K562 (cell line): Measurements from ENCODE around the gene ABHD18. TPM values are rescaled to one million over a fixed set of nuclear protein-coding genes. Genes with fewer than 3 reads are reported as not detected.
"Not testable (repeated sequence)": the region's sequence is repeated elsewhere in the genome, so short reads cannot be mapped to it uniquely, and the experiment has no call there.

Source experiments
- ATAC-seq: fragments of 200-7000 bp; cut with Tn5 transposase; 3 replicates; pipeline ENCODE4 v1.9.1; 2020; ENCODE audit warnings: moderate library complexity
- BruUV-seq: library from RNA; stranded (reverse); fragments of 400-500 nt; replicated peaks from 2 replicates; lab custom pipeline; 2021; lab: Mats Ljungman, UMichigan
- CTCF ChIA-PET: fragments of 300-600 bp; formaldehyde crosslinking; extraction: SDS; loops from one replicate; lab custom pipeline; 2021; ENCODE audit warnings: low intra/inter-chr PET ratio; lab: Yijun Ruan, JAX
- POLR2A ChIA-PET: fragments of 300-600, 350-650 bp; sonication (Branson Sonifier 250); formaldehyde crosslinking; extraction: SDS; loops from one replicate; lab custom pipeline; 2021; ENCODE audit warnings: antibody characterized with exemption, inconsistent platforms; lab: Yijun Ruan, JAX
- DNase-seq, 4 experiments: peaks; one replicate each; pipeline versions ENCODE4 v3.0.0 to v3.0.0-alpha.2; 2011 to 2018; ENCODE audit warnings: low spot score in 3 of 4, mixed read lengths in 3 of 4; ENCODE audit errors: extremely low read depth in 1 of 4
- FAIRE-seq: peaks from 2 replicates; lab custom pipeline; 2011; peaks lifted over from hg19 to GRCh38; lab: Jason Lieb, UNC
- H2AFZ ChIP-seq: 2 replicates; pipeline ENCODE4 v1.6.0; 2011; ENCODE audit warnings: low read depth, low read length, control low read depth, inconsistent platforms
- H3K27ac ChIP-seq: fragments of 200-600 bp; 3 replicates; pipeline ENCODE4 v1.8.0; 2011; ENCODE audit warnings: low read depth, mild to moderate bottlenecking, control low read depth, inconsistent platforms, low read length, moderate library complexity, mixed read lengths; ENCODE audit errors: extremely low read depth
- H3K27me3 ChIP-seq, 2 experiments: fragments of 300-600 bp in 1 of 2; 2 replicates in 1 of 2; 3 replicates in 1 of 2; pipeline versions ENCODE4 v1.6.0 to v1.8.0; 2011; ENCODE audit warnings: inconsistent platforms in 2 of 2, low read length in 2 of 2, mild to moderate bottlenecking in 1 of 2, mixed read lengths in 1 of 2, moderate library complexity in 1 of 2; ENCODE audit not compliant: control insufficient read depth in 2 of 2, insufficient read depth in 2 of 2
- H3K36me3 ChIP-seq: fragments of 300-600 bp; 3 replicates; pipeline ENCODE4 v1.8.0; 2011; ENCODE audit warnings: mild to moderate bottlenecking, low read length, inconsistent platforms; ENCODE audit not compliant: control insufficient read depth, insufficient read depth
- H3K4me1 ChIP-seq, 2 experiments: fragments of 200-600 bp in 1 of 2; replicated peaks in 1 of 2; 2 replicates in 1 of 2; 3 replicates in 1 of 2; pipeline versions ENCODE4 v1.5.1 to v1.8.0; 2011; ENCODE audit warnings: inconsistent platforms in 2 of 2, low read length in 2 of 2, mild to moderate bottlenecking in 1 of 2, mixed read lengths in 1 of 2, moderate library complexity in 1 of 2; ENCODE audit not compliant: control insufficient read depth in 2 of 2, insufficient read depth in 2 of 2
- H3K4me2 ChIP-seq: 2 replicates; pipeline ENCODE4 v1.6.1; 2011; ENCODE audit warnings: low read length, control low read depth, inconsistent platforms, mixed read lengths; ENCODE audit not compliant: insufficient read depth
- H3K4me3 ChIP-seq: fragments of 200-600 bp; sonication (generic), shearing (Covaris generic); 2 replicates; pipeline ENCODE4 v1.5.1; 2016; ENCODE audit warnings: control low read depth, inconsistent platforms
- H3K79me2 ChIP-seq: fragments of 200-600 bp; 3 replicates; pipeline ENCODE4 v1.8.0; 2011; ENCODE audit warnings: low read length, inconsistent platforms; ENCODE audit not compliant: control insufficient read depth, insufficient read depth
- H3K9ac ChIP-seq, 2 experiments: 2 replicates each; pipeline versions ENCODE4 v1.6.0 to v1.6.1; 2011; ENCODE audit warnings: low read depth in 2 of 2, low read length in 2 of 2, control low read depth in 1 of 2, inconsistent platforms in 1 of 2, mild to moderate bottlenecking in 1 of 2, mixed read lengths in 1 of 2; ENCODE audit not compliant: insufficient read depth in 1 of 2
- H3K9me1 ChIP-seq: one replicate; pipeline ENCODE4 v1.6.0; 2011; ENCODE audit warnings: inconsistent platforms, mild to moderate bottlenecking, low read length, moderate library complexity; ENCODE audit not compliant: control insufficient read depth, insufficient read depth
- H3K9me3 ChIP-seq: replicated peaks from 2 replicates; pipeline ENCODE4 v1.5.1; 2011; ENCODE audit warnings: low read depth, low read length, inconsistent platforms; ENCODE audit not compliant: control insufficient read depth, insufficient read depth
- H4K20me1 ChIP-seq: replicated peaks from 2 replicates; pipeline ENCODE4 v1.6.1; 2011; ENCODE audit warnings: low read length, inconsistent platforms, mixed read lengths; ENCODE audit not compliant: control insufficient read depth, insufficient read depth
- RBM25 ChIP-seq: fragments of 200-400 bp; formaldehyde crosslinking; IDR thresholded peaks from 2 replicates; pipeline ENCODE4 v1.6.1; 2018; ENCODE audit warnings: low read length, low read depth, moderate library complexity; ENCODE audit not compliant: severe bottlenecking
- RBM34 ChIP-seq: fragments of 200-400 bp; formaldehyde crosslinking; IDR thresholded peaks from 2 replicates; pipeline ENCODE4 v1.6.1; 2018; ENCODE audit warnings: low read length, borderline replicate concordance; ENCODE audit not compliant: insufficient read depth
- ZNF121 ChIP-seq: sonication (generic); formaldehyde crosslinking; conservative IDR thresholded peaks from 2 replicates; pipeline ENCODE4 v1.8.0; 2022; ENCODE audit warnings: missing genetic modification reagents
- WGBS: fragments of 100-300 bp; shearing (Covaris generic); methylation state at CpG from one replicate; pipeline ENCODE4 v1.1.6; 2016; ENCODE audit warnings: low coverage, mixed read lengths; ENCODE audit not compliant: insufficient coverage; ENCODE audit errors: missing lambda C conversion rate; 5-methylcytosine and 5-hydroxymethylcytosine counted together
- in situ Hi-C: fragments of 300-500 bp; cut with MboI; formaldehyde crosslinking; loops from 4 replicates; pipeline ENCODE4 v1.15.0; 2018; ENCODE audit warnings: inconsistent platforms, mixed read lengths
- intact Hi-C: fragments of 100-400 bp; cut with micrococcal nuclease; formaldehyde crosslinking; loops from 2 replicates; pipeline ENCODE4 v1.14.2; 2022
- polyA plus RNA-seq, 8 experiments: library from polyadenylated mRNA; depleted of rRNA in 4 of 8; stranded (reverse) in 5 of 8; unstranded in 3 of 8; fragments of >200 nt; fragmentation: Nextera tagmentation in 2 of 8; fragmentation: Illumina TruSeq in 1 of 8; extraction: Ambion mirVana in 2 of 8; extraction: Trizol in 1 of 8; gene quantifications; 2 replicates each; pipeline versions ENCODE4 v1.2.1 to v1.2.3, GENCODE V29; 2011 to 2014; ENCODE audit warnings: inconsistent platforms in 1 of 8, missing spikeins in 1 of 8
- total RNA-seq, 7 experiments: library from RNA; depleted of rRNA in 6 of 7; stranded (reverse); fragments of >200 nt in 6 of 7; fragmentation: Illumina TruSeq in 2 of 7; extraction: Trizol in 2 of 7; gene quantifications; 2 replicates each; pipeline versions ENCODE4 v1.2.1 to v1.2.3, GENCODE V29; 2011 to 2021; ENCODE audit warnings: low replicate concordance in 1 of 7

ABHD18 gene
- total and polyA plus RNA-seq, 9 of the 15 experiments (the other 6 are each of a cell fraction or from before 2014, with no cell fraction given): 6.1 to 25.0 (median 16.0) TPM

- H3K4me1 ChIP-seq, H3K36me3 ChIP-seq, H2AFZ ChIP-seq, H3K9ac ChIP-seq, H4K20me1 ChIP-seq, BruUV-seq, FAIRE-seq, H3K4me3 ChIP-seq, H3K9me3 ChIP-seq, ATAC-seq, H3K9me1 ChIP-seq, POLR2A ChIA-PET, CTCF ChIA-PET, H3K79me2 ChIP-seq, DNase-seq, in situ Hi-C loops, H3K4me2 ChIP-seq, H3K27ac ChIP-seq, H3K27me3 ChIP-seq: not testable (repeated sequence)
- intact Hi-C loops: loop anchor here (10.0 kb wide), 1 partner anchor 321 kb away; the partner anchor contains the start of gene SLC25A31
- 91% methylated on average over 10 of the region's 10 CpGs for WGBS
These were observed 90.4 kb downstream of the ABHD18 start for GRCh38 chr4:128055441-128056206.

GRCh38 chr4:128056396-128056795 is 91.2 kb downstream of the ABHD18 start:
- ATAC-seq (no peak), DNase-seq (no peak), FAIRE-seq (no peak)
- Histone ChIP-seq H2AFZ (no peak overlapping the region), H3K36me3 (no peaks in the 10 kb centered on the region), H3K9me3 (no peaks in the 10 kb centered on the region), H4K20me1 (no peaks in the 10 kb centered on the region), H3K79me2 (peaks cover 4% of the 10 kb centered on the region), H3K9me1 (no peaks in the 10 kb centered on the region), H3K27ac (no peak overlapping the region), H3K27me3 (no peaks in the 10 kb centered on the region), H3K4me2 (no peak overlapping the region), H3K9ac (no peak overlapping the region)
- POLR2A ChIA-PET: no interaction called here
- CTCF ChIA-PET: no interaction called here
- intact Hi-C loops: loop anchor here (10.0 kb wide), 1 partner anchor 322 kb away; the partner anchor contains the start of gene SLC25A31
- in situ Hi-C loops: no loop called here
- BruUV-seq: no TSS peak
- TF ChIP-seq RBM25: peak; percentile 60
- TF ChIP-seq ZNF121 (CRISPR knock-in tag): peak; percentile 84
- no peak for TF ChIP-seq RBM34
- TF ChIP-seq, all 486 proteins: peak for 2
- Histone ChIP-seq H3K4me1 (peaks cover 0 to 8% of the 10 kb centered on the region in 2 experiments; a peak in 3 of 5 replicates), H3K4me3 (no peak overlapping the region)
